HEK293 (cell line): ENCODE measurements around the gene TMCC2.
A peak's percentile ranks its signal among the peaks of the same experiment; 100 is the strongest.

Source experiments
- CTCF ChIA-PET: fragments of 350-600 bp; formaldehyde crosslinking; extraction: SDS; loops from one replicate; lab custom pipeline; 2021; ENCODE audit warnings: antibody characterized with exemption; lab: Yijun Ruan, JAX
- POLR2A ChIA-PET: fragments of 300-600 bp; formaldehyde crosslinking; extraction: SDS; loops from one replicate; lab custom pipeline; 2020; ENCODE audit warnings: antibody characterized with exemption, inconsistent platforms; lab: Yijun Ruan, JAX
- H3K27ac ChIP-seq: fragments of 200-500 bp; sonication (Bioruptor generic); 2 replicates; pipeline ENCODE4 v1.5.1; 2014; ENCODE audit warnings: low read depth, low read length, control low read depth, inconsistent platforms; ENCODE audit errors: extremely low read depth
- H3K36me3 ChIP-seq, 2 experiments: fragments of 200-500 bp in 1 of 2; sonication (Bioruptor generic) in 1 of 2; 1 replicate in 1 of 2; 2 replicates in 1 of 2; pipeline ENCODE4 v1.5.1; 2014 to 2017; ENCODE audit warnings: inconsistent platforms in 2 of 2, low read length in 2 of 2; ENCODE audit not compliant: control insufficient read depth in 2 of 2, insufficient read depth in 1 of 2
- H3K4me1 ChIP-seq: fragments of 200-500 bp; sonication (Bioruptor generic); 2 replicates; pipeline ENCODE4 v1.5.1; 2014; ENCODE audit warnings: mild to moderate bottlenecking, low read length, inconsistent platforms; ENCODE audit not compliant: control insufficient read depth, insufficient read depth
- H3K4me3 ChIP-seq: 2 replicates; pipeline ENCODE4 v1.5.1; 2011; ENCODE audit warnings: low read depth, mild to moderate bottlenecking, control low read depth, low read length, moderate library complexity
- H3K9me3 ChIP-seq: fragments of 200-500 bp; sonication (Bioruptor generic); 2 replicates; pipeline ENCODE4 v1.5.1; 2014; ENCODE audit warnings: low read depth, low read length, inconsistent platforms; ENCODE audit not compliant: control insufficient read depth, insufficient read depth
- EGR2 ChIP-seq: fragments of 450-650 bp; formaldehyde crosslinking; IDR thresholded peaks from 2 replicates; pipeline ENCODE4 v1.5.1; 2016; ENCODE audit warnings: low read depth, missing biosample characterization, missing genetic modification characterization
- KLF1 ChIP-seq: fragments of 450-650 bp; formaldehyde crosslinking; IDR thresholded peaks from 2 replicates; pipeline ENCODE4 v1.5.1; 2016; ENCODE audit warnings: missing biosample characterization, missing genetic modification characterization
- SP7 ChIP-seq: fragments of 450-650 bp; formaldehyde crosslinking; IDR thresholded peaks from 2 replicates; pipeline ENCODE4 v1.5.1; 2016; ENCODE audit warnings: missing biosample characterization, missing genetic modification characterization
- ZBTB17 ChIP-seq: fragments of 450-650 bp; formaldehyde crosslinking; IDR thresholded peaks from 2 replicates; pipeline ENCODE4 v1.5.1; 2016; ENCODE audit warnings: missing biosample characterization, missing genetic modification characterization
- ZNF174 ChIP-seq: fragments of 450-650 bp; formaldehyde crosslinking; IDR thresholded peaks from 2 replicates; pipeline ENCODE4 v1.5.0; 2017; ENCODE audit warnings: missing biosample characterization, mild to moderate bottlenecking, missing genetic modification characterization
- ZNF214 ChIP-seq: fragments of 450-650 bp; formaldehyde crosslinking; IDR thresholded peaks from 2 replicates; pipeline ENCODE4 v1.5.1; 2017; ENCODE audit warnings: missing biosample characterization, mild to moderate bottlenecking, missing genetic modification characterization, borderline replicate concordance
- ZNF221 ChIP-seq: fragments of 450-650 bp; formaldehyde crosslinking; IDR thresholded peaks from 2 replicates; pipeline ENCODE4 v1.5.1; 2017; ENCODE audit warnings: missing biosample characterization, missing genetic modification characterization, borderline replicate concordance
- ZNF292 ChIP-seq: fragments of 450-650 bp; formaldehyde crosslinking; IDR thresholded peaks from 2 replicates; pipeline ENCODE4 v1.5.1; 2016; ENCODE audit warnings: low read depth, missing biosample characterization, missing genetic modification characterization, borderline replicate concordance
- ZNF514 ChIP-seq: fragments of 450-650 bp; formaldehyde crosslinking; IDR thresholded peaks from 2 replicates; pipeline ENCODE4 v1.5.1; 2016; ENCODE audit warnings: missing biosample characterization, missing genetic modification characterization
- ZNF600 ChIP-seq: fragments of 450-650 bp; formaldehyde crosslinking; IDR thresholded peaks from 2 replicates; pipeline ENCODE4 v1.5.1; 2016; ENCODE audit warnings: missing biosample characterization, missing genetic modification characterization
- ZNF677 ChIP-seq: fragments of 450-650 bp; IDR thresholded peaks from 2 replicates; pipeline ENCODE4 v1.5.0; 2018; ENCODE audit warnings: missing biosample characterization, mild to moderate bottlenecking, missing genetic modification characterization, moderate library complexity
- ZNF768 ChIP-seq: fragments of 450-650 bp; formaldehyde crosslinking; IDR thresholded peaks from 2 replicates; pipeline ENCODE4 v1.5.1; 2018; ENCODE audit warnings: missing biosample characterization, mild to moderate bottlenecking, missing genetic modification characterization
- TF ChIP-seq, protein P1 (sequence below): fragments of 450-650 bp; formaldehyde crosslinking; IDR thresholded peaks from 2 replicates; pipeline ENCODE4 v1.5.1; 2016; ENCODE audit warnings: missing biosample characterization, missing genetic modification characterization
- TF ChIP-seq, protein P2 (sequence below): fragments of 450-650 bp; formaldehyde crosslinking; IDR thresholded peaks from 2 replicates; pipeline ENCODE4 v1.5.1; 2017; ENCODE audit warnings: missing biosample characterization, missing genetic modification characterization
- TF ChIP-seq, protein P3 (sequence below): fragments of 450-650 bp; formaldehyde crosslinking; IDR thresholded peaks from 2 replicates; pipeline ENCODE4 v1.5.1; 2017; ENCODE audit warnings: missing biosample characterization, missing genetic modification characterization

Gene TMCC2

DNA sequence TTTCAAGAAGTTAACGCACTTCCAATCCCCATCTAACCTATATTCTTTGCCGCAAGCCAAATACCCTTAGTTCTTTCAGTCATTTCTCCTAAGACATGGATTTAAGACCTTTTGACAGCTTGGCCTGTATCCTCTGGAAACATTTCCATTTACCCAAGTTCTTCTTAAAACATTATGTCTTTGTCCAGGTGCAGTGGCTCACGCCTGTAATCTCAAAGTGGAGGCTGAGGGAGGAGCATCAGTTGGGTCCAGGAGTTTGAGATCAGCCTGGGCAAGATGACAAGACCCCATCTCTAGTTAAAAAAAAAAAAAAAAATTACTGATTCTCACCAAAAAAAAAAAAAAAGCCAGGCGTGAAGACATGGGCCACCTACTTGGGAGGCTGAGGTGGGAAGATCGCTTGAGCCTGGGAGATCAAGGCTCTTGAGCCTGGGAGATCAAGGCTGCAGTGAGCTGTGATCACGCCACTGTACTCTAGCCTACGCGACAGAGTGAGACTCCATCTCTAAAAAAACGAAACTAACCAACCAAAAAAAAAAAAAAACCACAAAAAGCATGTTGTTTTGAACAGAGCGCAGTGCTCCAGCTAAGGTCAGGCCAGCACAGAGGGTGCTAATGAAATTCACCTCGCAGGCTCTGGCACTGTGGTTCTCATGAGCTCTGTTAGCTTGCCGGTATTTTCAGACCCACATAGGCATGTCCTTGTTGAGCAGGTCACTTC lies 57.8 kb downstream of the TMCC2 start:
- no peak overlapping the region for H3K4me3 ChIP-seq
- no peaks in the 10 kb centered on the region for H3K9me3 ChIP-seq
- ChIA-PET CTCF (interaction anchor here (0.6 to 4.7 kb wide), 10 partner anchors 9 to 238 kb away, joined by 3 to 39 read pairs (median 6); no protein-coding TSS in a partner anchor), POLR2A (interaction anchor here (0.7 to 2.3 kb wide), 8 partner anchors 10 to 36 kb away, joined by 3 to 23 read pairs (median 6); partner anchors contain the start of gene NUAK2)
- no peaks in the 10 kb centered on the region for H3K36me3 ChIP-seq
- TF ChIP-seq, protein P1, sequence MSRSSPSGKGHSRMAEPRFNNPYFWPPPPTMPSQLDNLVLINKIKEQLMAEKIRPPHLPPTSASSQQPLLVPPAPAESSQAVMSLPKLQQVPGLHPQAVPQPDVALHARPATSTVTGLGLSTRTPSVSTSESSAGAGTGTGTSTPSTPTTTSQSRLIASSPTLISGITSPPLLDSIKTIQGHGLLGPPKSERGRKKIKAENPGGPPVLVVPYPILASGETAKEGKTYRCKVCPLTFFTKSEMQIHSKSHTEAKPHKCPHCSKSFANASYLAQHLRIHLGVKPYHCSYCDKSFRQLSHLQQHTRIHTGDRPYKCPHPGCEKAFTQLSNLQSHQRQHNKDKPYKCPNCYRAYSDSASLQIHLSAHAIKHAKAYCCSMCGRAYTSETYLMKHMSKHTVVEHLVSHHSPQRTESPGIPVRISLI (tag by site-specific recombination) = peak; percentile 68; the same call in 1 of the 2 replicates
- TF ChIP-seq ZNF600 (tag by site-specific recombination) = peak; percentile 41; the same call in 1 of the 2 replicates
- no peak for TF ChIP-seq ZNF514 (tag by site-specific recombination)
- H3K27ac ChIP-seq = no peak overlapping the region
- H3K4me1 ChIP-seq = no peaks in the 10 kb centered on the region

DNA sequence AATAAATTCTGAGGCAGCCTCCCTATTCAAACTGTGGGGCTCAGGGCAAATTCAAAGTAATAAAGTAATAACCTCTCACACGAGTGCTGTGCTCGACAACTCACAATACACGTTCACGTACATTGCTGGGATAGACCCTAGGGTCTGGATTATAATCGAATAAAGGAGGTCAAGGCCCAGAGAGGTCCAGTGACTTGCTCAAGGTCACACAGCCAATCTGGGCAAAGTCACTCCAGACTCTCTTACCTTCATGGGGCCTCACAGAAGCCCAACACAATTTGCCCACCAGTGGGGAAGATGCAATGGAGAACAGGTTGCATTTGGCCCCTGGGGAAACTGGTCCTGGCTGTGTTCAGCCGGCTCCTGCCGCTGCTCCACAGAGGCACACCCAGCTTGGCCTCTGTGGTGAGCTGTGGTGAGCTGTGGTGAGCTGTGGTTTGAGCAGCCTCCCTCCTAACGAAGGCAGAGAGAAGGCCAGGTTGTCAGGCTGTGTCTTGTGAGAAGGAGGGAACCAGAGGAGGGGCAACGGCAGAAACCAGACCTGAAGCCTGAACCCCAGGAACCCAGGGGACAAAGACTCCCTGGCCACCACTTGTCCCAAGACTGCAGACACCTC lies 58.7 kb downstream of the TMCC2 start:
- TF ChIP-seq ZNF174 (tag by site-specific recombination) = no peak
- no peak for TF ChIP-seq SP7 (tag by site-specific recombination)
- peak; percentile 75; the same call in 1 of the 2 replicates for TF ChIP-seq ZNF768 (tag by site-specific recombination)
- H3K9me3 ChIP-seq = no peaks in the 10 kb centered on the region
- ChIA-PET CTCF (interaction anchor here (0.7 to 3.2 kb wide), 4 partner anchors 13 to 62 kb away, joined by 3 to 30 read pairs (median 6); no protein-coding TSS in a partner anchor), POLR2A (interaction anchor here (2.3 to 2.5 kb wide), 2 partner anchors 9 to 12 kb away, joined by 9 to 23 read pairs; no protein-coding TSS in a partner anchor)
- no peaks in the 10 kb centered on the region for H3K36me3 ChIP-seq
- no peak overlapping the region for H3K4me3 ChIP-seq
- no peaks in the 10 kb centered on the region for H3K4me1 ChIP-seq
- H3K27ac ChIP-seq = no peak overlapping the region

DNA sequence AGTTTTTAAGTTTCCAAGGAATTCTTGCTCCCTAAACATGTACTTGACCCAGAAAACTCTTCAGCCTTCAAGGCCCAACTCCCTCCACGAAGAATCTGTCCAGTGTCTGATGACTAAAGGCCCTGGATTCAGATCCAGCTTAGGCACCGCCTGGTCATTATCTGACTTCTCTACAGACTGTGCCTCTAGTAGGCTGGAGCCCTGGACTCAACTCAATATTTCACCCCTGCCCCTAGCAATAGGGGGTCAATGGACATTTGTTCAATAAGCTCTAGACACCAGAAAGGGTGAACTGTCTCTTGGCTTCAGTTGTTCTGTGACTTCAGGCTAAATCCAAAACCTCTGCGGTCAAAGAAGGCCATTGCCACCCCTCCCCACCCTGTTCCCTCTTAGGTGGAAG lies 59.3 kb downstream of the TMCC2 start:
- no peaks in the 10 kb centered on the region for H3K4me1 ChIP-seq
- CTCF ChIA-PET = interaction anchor here (0.6 to 3.2 kb wide), 6 partner anchors 11 to 49 kb away, joined by 3 to 30 read pairs (median 4); no protein-coding TSS in a partner anchor
- POLR2A ChIA-PET = interaction anchor here (2.5 kb wide), 1 partner anchor 11 kb away, joined by 9 read pairs; no protein-coding TSS in a partner anchor
- H3K9me3 ChIP-seq = no peaks in the 10 kb centered on the region
- H3K4me3 ChIP-seq = no peak overlapping the region
- no peak overlapping the region for H3K27ac ChIP-seq
- TF ChIP-seq ZNF214 (tag by site-specific recombination) = no peak
- TF ChIP-seq ZNF514 (tag by site-specific recombination) = no peak
- TF ChIP-seq, protein P2, sequence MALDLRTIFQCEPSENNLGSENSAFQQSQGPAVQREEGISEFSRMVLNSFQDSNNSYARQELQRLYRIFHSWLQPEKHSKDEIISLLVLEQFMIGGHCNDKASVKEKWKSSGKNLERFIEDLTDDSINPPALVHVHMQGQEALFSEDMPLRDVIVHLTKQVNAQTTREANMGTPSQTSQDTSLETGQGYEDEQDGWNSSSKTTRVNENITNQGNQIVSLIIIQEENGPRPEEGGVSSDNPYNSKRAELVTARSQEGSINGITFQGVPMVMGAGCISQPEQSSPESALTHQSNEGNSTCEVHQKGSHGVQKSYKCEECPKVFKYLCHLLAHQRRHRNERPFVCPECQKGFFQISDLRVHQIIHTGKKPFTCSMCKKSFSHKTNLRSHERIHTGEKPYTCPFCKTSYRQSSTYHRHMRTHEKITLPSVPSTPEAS (tag by site-specific recombination) = no peak
- H3K36me3 ChIP-seq = no peaks in the 10 kb centered on the region

DNA sequence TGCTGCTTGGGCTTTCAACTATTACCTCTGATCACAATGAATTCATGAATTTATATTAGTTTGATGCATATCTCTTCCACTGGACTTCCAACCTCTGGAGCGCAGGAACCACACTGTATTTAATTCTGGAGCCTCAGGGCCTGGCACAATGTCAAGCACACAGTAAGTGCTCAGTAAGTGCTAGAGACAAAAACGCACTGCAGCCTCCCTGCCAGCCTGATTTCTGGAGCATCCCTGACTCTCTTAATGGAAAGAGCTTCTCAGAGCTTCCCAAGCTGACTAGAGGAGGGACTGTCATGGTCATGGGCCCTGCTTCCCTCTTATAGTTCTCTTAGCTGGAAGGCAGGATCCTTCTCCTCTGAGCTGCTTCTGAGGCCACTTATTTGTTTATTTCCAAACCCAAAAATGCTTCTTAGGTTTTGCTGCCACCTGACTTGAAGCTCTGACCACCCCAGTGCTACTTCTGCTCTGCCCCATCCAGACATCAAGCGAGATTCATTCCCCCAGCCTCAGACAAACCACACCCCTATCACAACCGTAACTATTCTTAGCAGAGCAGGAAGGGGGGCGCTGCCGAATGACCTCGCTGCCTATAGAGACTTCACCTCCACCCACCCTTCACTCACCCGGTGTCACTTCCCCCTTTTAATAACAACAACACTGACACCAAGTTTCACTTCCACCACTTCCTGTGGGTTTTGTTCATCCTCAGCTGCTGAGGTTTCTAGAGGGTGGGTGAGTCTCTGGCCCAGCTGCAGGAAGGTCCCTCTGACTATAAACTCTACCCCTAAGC lies 60.2 kb downstream of the TMCC2 start:
- ChIA-PET CTCF (interaction anchor here (0.6 to 3.0 kb wide), 7 partner anchors 12 to 54 kb away, joined by 3 to 8 read pairs (median 3); no protein-coding TSS in a partner anchor), POLR2A (interaction anchor here (1.3 to 2.5 kb wide), 2 partner anchors 10 to 13 kb away, joined by 3 to 9 read pairs; no protein-coding TSS in a partner anchor)
- H3K9me3 ChIP-seq = no peaks in the 10 kb centered on the region
- no peak overlapping the region for H3K4me3 ChIP-seq
- H3K27ac ChIP-seq = no peak overlapping the region
- no peaks in the 10 kb centered on the region for H3K4me1 ChIP-seq
- H3K36me3 ChIP-seq = no peaks in the 10 kb centered on the region
- TF ChIP-seq, protein P2 (tag by site-specific recombination) = no peak
- TF ChIP-seq KLF1 (tag by site-specific recombination) = peak; percentile 32; the same call in 1 of the 2 replicates
- TF ChIP-seq ZNF174 (tag by site-specific recombination) = no peak
- TF ChIP-seq ZBTB17 (tag by site-specific recombination) = no peak
- no peak for TF ChIP-seq ZNF677 (tag by site-specific recombination)
- no peak for TF ChIP-seq ZNF292 (tag by site-specific recombination)
- peak; percentile 47; the same call in 1 of the 2 replicates for TF ChIP-seq EGR2 (tag by site-specific recombination)
- TF ChIP-seq ZNF221 (tag by site-specific recombination) = no peak
- TF ChIP-seq, protein P3, sequence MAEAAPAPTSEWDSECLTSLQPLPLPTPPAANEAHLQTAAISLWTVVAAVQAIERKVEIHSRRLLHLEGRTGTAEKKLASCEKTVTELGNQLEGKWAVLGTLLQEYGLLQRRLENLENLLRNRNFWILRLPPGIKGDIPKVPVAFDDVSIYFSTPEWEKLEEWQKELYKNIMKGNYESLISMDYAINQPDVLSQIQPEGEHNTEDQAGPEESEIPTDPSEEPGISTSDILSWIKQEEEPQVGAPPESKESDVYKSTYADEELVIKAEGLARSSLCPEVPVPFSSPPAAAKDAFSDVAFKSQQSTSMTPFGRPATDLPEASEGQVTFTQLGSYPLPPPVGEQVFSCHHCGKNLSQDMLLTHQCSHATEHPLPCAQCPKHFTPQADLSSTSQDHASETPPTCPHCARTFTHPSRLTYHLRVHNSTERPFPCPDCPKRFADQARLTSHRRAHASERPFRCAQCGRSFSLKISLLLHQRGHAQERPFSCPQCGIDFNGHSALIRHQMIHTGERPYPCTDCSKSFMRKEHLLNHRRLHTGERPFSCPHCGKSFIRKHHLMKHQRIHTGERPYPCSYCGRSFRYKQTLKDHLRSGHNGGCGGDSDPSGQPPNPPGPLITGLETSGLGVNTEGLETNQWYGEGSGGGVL = peak; percentile 48
